GDM1 (cell line): ENCODE data around the gene PTH2.
"Not testable (repeated sequence)": the region's sequence is repeated elsewhere in the genome, so short reads cannot be mapped to it uniquely, and the experiment has no call there.

Experiments
- DNase-seq: peaks from one replicate; lab custom pipeline; 2025; lab: John Stamatoyannopoulos, UW

PTH2 gene

DNA sequence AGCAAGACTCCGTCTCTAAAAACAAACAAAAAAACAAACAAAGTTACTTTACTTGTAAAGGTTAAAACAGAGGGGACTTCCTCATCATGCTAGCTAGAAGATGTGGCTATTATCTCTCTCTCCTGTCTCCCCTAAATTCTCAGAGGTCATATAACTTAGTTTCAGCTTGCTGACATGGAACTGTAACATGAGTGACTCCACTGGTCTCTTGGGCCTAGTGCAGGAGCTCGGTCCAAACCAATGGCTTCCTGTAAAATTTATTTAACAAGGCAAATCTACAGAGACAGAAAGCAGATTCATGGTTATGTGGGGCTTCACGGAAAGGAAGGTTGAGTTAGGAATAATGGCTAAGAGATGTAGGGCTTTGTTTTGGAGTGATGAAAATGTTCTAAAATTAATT is 44.7 kb downstream of the PTH2 start:
- no peak for DNase-seq

DNA sequence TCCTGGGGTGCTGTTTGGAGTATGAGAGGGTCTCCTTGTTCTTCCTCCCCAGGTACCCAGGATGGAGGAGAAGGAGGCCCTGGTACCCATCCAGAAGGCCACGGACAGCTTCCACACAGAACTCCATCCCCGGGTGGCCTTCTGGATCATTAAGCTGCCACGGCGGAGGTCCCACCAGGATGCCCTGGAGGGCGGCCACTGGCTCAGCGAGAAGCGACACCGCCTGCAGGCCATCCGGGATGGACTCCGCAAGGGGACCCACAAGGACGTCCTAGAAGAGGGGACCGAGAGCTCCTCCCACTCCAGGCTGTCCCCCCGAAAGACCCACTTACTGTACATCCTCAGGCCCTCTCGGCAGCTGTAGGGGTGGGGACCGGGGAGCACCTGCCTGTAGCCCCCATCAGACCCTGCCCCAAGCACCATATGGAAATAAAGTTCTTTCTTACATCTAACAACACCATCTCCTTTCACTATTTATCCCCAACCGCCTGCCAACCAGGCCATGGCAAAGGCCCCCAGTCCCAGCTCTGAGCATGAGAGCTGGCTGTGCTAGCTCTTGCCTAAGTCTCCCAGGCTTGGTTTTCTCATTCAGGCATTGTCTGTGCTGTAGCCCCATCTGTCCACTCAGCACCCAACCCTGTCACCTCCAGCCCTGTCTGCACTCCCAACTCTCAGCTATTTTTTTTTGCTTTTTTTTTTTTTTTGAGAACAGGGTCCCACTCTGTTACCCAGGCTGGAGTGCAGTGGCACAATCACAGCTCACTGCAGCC is 48.4 kb downstream of the PTH2 start:
- no peak for DNase-seq

DNA sequence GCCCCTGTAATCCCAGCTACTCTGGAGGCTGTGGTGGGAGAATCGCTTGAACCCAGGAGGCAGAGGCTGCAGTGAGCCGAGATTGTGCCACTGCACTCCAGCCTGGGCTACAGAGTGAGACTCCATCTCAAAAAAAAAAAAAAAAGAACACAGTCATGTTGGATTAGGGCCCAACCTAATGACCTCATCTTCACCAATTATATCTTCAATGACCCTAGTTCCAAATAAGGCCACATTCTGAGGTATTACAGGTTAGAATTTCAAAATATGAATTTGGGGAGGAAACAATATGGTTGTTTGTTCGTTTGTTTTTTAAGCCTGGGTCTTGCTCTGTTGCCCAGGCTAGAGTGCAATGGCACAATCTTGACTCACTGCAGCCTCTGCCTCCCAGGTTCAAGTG is 50.1 kb downstream of the PTH2 start:
- DNase-seq = not testable (repeated sequence)
